Caki2 (cell line): ENCODE data around the gene DBP. TPM values are rescaled to one million over a fixed set of nuclear protein-coding genes. Genes with fewer than 3 reads are reported as not detected.
A peak's percentile ranks its signal among the peaks of the same experiment; 100 is the strongest.
"Not testable (repeated sequence)": the region's sequence is repeated elsewhere in the genome, so short reads cannot be mapped to it uniquely, and the experiment has no call there.

Experiments used
- DNase-seq: peaks from one replicate; pipeline ENCODE4 v3.0.0-alpha.2; 2015; ENCODE audit warnings: low read depth
- in situ Hi-C: cut with HindIII; loops from 2 replicates; pipeline ENCODE4 v1.10.0; 2016; ENCODE audit warnings: low sequenced_read_pairs, low pct_unique_long_range_greater_than_20kb, mixed read lengths
- total RNA-seq: library from RNA; depleted of rRNA; stranded (reverse); fragments of >200 nt; shearing (Covaris generic); gene quantifications from 2 replicates; pipeline ENCODE4 v1.2.3, GENCODE V29; 2014; ENCODE audit warnings: low replicate concordance; rRNA removed

Gene DBP, protein sequence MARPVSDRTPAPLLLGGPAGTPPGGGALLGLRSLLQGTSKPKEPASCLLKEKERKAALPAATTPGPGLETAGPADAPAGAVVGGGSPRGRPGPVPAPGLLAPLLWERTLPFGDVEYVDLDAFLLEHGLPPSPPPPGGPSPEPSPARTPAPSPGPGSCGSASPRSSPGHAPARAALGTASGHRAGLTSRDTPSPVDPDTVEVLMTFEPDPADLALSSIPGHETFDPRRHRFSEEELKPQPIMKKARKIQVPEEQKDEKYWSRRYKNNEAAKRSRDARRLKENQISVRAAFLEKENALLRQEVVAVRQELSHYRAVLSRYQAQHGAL
- total RNA-seq: 6.2 and 15.1 TPM in 2 replicates

DNA sequence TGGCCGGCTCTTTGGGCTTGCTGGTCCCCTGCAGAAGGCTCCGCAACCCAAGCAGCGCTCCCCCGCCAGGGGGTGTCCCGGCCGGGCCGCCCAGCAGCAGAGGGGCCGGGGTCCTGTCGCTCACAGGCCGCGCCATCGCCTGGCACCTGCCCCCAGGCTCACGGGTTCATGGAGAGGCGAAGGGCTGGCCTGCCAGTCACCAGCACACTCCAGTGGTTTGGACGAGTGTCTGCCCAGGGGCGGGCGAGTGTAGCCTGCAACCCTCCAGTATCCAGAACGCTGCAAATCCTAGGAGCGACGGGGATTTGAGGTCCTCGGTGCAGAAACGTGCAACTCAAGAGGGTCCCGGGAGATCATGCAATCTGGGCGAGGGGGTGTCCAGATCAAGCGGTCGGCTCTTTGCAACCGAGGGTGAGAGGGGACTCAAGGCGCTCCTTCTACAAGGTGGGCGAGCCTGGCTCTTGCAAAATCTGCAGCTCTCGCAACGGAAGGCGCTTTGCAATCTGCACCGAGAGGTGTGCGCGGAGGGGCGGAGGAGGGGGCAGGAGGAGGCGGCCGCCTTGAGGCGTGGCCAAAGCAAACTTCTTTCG lies at the start of gene DBP:
DBP (minus strand) TSS at position 521 of the 590 bp plus-strand sequence; CDS start at position 136, 385 bp downstream.
- no peak for DNase-seq
- in situ Hi-C loops: no loop called here

DNA sequence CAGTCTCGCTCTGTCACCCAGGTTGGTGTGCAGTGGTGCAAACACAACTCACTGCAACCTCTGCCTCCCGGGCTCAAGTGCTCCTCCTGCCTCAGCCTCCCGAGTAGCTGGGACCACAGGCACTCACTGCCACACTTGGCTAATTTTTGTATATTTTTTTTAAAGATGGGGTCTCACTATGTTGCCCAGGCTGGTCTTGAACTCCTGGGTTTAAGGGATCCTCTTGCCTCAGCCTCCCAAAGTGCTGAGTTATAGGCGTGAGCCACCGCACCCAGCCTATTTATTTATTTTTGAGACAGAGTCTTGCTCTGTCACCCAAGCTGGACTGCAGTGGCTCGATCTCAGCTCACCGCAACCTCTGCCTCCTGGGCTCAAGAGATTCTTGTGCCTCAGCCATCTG lies 49.5 kb upstream of the DBP start:
- in situ Hi-C loops, DNase-seq: not testable (repeated sequence)

DNA sequence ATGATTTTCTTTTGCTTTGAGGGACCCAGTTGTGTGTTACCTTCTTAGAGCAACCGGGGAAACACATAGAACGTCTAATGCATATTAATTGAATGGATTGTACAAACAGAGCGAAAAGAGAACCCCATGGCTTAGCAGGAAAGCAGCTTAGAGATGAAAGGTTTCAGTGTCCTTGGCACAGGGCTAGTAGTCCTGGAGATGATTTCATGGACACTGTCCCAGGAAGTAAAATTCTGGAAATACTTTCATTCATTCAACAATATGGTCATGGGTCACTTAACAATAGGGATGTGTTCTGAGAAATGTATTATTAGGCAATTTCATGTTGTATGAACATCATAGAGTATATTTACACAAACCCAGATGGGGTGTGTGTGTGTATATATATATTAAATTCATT lies 48.9 kb upstream of the DBP start:
- no peak for DNase-seq
- in situ Hi-C loops: no loop called here

DNA sequence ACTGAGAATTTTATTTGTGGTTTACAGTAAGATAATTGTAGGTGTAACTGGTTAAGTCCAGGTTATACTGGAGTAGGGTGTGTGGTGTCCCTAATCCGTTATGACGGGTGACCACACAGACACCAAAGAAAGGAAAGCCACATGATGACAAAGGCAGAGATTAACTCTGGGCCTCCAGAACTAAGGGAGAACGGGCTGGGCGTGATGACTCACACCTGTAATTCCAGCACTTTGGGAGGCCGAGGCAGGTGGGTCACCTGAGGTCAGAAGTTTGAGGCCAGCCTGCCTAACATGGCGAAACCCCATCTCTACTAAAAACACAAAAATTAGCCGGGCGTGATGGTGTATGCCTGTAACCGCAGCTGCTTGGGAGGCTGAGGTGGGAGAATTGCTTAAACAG lies 48.4 kb upstream of the DBP start:
- in situ Hi-C loops: no loop called here
- DNase-seq: peak; percentile 32

DNA sequence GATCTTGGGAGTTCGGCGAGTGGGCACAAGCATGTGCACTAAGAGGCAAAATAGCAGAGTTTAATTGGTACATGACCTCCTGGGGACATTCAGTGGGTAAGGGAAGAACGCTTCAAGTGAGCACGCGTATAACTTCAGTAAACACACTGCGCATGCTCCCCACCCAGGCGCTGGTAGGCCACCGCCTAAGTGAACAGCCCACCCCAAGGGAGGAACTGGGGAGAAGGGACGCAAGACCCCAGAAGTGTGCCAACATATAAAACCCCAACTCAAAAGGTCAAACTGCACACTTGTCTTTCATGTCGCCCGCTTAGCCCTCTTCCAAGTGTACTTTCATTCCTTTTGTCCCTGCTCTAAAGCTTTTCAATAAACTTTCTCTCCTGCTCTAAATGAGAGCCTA lies 46.2 kb upstream of the DBP start:
- DNase-seq: no peak
- in situ Hi-C loops: no loop called here

DNA sequence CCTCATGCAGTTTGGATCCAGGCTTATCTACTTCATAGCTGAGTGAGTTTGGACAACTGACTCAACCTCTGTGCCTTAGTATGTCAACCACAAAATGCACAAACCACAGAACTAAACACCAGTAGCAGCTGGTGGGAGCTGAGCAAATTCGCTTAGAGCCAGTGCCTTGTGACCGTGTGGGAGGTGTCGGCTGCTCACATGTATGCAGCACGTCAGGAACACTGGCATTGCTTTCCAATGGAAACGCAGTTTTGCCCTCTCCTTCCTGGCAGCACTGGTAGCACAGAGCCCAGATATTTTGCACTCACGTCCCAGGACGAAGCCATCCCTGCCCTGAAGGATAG lies 43.9 kb upstream of the DBP start:
- in situ Hi-C loops: no loop called here
- DNase-seq: peak; percentile 89

DNA sequence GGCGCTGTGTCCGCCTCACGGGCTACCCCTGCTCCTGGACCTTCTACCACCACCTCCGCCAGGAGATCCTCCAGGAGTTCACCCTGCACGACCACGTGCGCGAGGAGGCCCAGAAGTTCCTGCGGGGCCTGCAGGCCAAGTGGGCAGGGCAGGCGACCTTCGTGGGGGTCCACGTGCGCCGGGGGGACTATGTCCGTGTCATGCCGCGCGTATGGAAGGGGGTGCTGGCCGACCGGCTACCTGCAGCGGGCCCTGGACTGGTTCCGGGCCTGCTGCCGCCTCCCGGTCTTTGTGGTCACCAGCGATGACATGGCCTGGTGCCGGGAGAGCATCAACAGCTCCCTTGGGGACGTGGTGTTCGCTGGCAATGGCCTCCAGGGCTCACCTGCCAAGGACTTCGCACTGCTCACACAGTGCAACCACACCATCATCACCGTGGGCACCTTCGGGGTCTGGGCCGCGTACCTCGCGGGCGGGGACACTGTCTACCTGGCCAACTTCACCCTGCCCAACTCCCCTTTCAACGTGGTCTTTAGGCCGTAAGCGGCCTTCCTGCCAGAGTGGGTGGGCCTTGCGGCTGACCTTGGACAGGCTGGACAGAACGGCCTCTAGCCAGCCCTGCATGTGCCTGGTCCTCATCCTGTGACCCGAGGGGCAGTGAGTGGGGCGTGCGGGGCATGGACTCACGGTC lies 43.4 kb upstream of the DBP start:
- in situ Hi-C loops: no loop called here
- no peak for DNase-seq

DNA sequence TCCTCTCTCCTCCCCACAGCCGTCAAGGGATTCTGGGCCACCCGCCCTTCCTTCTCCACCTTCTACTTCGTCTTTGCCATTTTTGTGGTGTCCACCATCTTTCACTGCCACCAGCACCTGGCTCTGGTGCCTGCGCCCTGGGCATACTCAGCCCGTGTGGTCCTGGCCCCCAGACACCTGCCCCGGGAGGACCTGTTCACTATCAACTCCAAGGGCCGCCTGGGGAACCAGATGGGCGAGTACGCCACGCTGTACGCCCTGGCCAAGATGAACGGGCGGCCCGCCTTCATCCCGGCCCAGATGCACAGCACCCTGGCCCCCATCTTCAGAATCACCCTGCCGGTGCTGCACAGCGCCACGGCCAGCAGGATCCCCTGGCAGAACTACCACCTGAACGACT lies 42.8 kb upstream of the DBP start:
- in situ Hi-C loops: not testable (repeated sequence)

DNA sequence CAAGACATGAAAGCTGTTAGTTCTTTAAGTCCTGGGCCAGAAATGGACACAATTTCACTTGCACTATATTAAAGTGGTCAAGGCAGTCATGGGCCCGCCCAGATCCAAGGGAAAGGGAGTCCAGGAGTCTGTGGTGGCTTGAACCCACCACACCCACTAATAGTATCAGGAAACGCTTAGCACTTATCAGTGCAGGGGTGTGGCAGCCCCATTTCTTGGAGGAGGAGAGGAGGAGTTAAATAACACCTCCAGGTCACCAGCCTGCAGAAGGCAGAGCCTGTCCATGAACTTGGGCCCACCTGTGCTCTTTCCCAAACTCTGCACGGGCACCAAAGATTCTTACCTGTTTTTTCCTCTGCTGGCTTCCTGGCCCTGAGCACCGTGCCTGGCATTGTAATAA lies 41.0 kb upstream of the DBP start:
- in situ Hi-C loops: no loop called here
- no peak for DNase-seq

More for the DNA sequence above, 42.8 kb upstream of the DBP start:
- DNase-seq: not testable (repeated sequence)

DNA sequence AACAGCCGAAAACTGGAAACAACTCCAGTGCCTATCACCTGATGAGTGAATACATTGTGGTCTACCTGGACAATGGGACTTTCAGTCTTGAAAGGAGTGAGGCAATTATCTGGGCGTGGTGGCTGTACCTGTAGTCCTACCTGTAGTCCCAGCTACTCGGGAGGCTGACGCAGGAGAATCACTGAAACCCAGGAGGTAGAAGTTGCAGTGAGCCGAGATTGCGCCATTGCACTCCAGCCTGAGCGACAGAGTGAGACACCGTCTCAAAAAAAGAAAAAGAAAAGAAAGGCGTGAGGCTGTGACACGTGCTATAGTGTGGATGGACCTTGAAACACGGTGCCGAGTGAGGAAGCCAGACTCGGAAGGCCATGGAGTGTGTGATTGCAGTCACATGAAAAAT lies 39.7 kb upstream of the DBP start:
- in situ Hi-C loops: no loop called here
- no peak for DNase-seq

DNA sequence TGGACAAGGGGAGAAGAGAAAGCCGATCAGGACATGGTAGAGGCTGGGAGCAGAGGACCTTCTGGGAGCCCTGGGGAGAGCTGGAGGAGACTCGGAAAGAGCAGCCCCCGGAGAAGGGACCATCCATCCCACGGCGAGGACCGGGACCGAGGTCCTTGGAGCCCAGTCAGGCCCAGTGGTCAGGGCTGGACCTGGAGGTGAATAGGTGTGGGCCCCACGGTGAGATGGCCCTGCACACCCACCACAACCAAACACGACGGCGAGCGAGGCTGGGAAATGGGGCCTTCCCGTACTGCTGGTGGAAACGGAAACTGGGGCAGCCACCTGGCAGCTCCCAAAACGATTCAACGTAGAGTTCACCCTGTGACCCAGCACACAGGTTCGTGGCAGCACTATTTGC lies 39.3 kb upstream of the DBP start:
- no peak for DNase-seq
- in situ Hi-C loops: no loop called here

DNA sequence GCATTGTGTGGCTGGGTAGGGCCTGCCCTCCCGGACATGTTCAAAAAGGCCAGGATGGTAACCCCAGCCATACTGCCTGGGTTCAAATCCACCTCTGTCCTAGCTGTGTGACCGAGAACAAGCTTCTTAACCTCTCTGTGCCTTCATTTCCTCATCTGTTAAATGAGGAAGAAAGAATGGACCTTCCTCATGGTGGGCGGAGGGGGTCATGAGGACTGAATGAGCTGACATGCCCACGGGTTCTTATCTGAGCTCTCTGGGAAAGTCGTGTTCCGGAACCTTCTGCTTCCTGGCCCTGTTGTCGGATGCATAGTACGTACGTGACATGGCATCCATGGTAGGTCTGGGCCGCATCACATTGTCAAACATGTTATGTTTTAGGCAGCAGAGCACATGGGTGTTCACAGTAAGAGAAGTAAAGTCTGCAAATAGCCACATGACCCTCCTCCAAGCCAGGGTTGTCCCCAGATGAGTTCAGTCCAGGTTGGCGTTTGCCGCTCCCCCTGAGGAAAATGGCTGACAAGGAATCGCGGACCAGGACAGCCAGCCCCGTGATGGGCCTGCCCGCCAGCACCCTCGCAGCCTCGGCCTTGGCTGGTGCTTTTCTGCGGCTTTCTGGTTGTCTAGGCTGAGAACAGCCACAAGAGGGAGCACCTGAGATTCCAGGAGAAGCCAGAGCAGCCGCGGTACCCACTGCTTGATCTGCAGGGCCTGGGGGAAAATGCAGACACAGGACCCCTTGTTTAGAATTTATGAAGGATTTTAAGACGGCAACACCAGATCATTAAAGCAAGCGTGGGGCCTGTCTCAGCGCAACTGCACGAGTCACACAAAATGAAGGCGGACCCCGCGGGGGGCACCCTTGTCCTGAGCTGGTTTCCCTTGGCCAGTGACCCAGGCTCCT lies 38.0 kb upstream of the DBP start:
- DNase-seq: peak; percentile 80
- in situ Hi-C loops: no loop called here

DNA sequence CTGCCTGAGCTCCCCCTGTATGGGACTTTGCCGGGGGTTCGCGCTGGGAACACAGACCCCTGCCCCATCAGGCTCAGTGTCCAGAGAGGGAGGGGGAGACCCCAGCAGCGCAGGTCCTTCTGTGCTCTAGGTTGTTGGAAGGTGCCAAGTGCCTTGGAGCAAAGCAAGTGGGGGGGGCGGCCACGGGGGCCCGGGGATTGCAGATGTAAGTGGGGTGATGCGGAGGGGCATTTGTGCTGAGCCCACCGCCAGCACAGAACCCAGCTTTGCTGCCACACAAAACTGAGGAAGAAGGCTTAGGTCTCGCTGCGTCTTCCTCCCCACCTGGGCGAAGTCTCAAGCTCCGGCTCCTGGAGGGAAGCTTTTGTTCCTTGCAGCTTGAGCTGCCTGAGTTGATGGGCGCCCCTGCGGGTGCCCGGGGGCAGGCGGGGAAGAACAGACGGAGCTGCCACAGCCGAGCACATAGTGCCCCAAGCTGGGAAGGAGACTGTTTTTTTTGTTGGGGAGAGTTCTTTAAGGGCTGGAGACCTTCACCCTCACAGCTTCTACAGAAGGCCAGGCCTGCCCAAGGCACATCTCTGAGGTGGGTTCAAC lies 37.1 kb upstream of the DBP start:
- no peak for DNase-seq
- in situ Hi-C loops: no loop called here

DNA sequence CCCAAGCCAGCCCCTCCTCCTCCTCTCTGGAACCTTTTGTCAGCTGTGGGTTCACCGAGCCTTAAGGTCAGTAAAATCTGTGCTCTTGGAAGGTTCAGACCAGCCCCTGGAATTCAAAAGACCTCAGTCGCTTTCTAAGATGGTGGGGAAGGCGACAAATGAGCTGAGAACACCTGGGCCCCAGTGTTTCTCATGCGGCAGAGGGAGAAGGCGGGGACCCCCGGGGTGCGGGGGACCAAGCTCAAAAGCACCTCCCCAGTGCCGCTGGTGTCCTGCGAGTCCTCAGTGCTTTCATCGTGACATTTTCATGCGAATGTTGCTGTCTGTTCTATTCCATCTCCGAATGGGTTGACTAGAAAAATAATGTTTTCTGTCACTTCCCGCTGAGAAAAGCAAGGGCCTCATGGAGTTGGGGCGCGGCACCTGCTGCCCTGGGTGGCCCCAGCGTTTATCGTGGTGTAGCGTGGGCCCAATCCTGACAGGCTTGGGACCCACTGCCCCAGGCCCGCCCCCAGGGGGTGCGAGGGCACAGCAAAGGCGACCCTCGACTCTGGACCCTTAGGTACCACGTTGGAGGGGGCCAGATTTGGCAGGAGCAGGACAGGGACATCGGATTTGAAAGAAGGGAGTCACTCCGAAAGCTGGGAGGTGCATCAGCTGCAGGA lies 36.4 kb upstream of the DBP start:
- no peak for DNase-seq
- in situ Hi-C loops: no loop called here

DNA sequence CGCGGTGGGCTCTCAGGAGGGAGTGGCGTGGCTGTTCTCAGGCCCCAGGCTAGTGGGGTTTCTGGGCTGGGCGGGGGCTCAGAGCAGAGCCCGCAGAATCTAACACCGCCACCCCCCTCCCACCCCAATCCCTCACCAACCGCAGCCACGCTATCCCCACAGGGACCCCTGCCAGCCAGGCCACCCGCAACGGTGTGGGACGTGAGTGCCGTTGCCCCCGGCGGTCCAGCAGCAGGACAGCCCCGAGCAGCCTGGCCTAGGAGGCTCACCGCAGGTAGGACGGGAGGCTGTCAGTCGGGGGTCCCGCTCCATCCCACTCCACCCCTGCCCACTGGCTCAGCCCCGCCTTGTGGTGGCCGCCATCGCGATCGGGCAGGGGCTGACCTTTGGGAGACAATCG lies 35.8 kb upstream of the DBP start, which contains the start of gene NTN5:
NTN5 (minus strand) TSS at position 24 of the 400 bp plus-strand sequence. CDS start 2,031 bp downstream, outside the sequence.
- in situ Hi-C loops: no loop called here
- DNase-seq: no peak

DNA sequence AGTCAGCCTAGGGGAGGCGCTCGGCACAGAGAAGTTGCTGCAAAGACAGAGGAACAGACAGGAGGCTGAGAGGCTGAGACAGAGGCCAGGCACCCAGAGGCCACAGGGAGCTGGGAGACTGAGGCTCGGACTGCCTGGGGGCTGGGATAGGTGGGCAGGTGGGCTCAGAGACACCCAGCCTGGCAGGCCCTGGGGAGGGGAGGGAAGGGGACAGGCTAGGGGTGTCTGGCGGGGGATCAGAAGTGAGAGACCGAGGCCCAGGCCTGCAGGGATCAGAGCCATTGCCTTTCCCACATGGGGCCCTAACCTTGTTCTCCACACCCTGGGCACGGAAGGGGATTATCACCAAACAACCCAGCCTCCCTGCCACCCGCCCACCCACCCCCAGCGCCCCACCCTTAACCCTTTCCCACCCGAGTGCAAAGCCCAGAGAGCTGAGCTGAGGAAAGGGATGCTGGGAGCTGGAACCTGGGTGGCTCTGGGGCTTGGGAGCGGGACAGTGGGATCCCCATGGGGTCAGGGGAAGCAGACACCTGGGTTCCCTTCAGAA lies 34.3 kb upstream of the DBP start:
- no peak for DNase-seq
- in situ Hi-C loops: no loop called here

DNA sequence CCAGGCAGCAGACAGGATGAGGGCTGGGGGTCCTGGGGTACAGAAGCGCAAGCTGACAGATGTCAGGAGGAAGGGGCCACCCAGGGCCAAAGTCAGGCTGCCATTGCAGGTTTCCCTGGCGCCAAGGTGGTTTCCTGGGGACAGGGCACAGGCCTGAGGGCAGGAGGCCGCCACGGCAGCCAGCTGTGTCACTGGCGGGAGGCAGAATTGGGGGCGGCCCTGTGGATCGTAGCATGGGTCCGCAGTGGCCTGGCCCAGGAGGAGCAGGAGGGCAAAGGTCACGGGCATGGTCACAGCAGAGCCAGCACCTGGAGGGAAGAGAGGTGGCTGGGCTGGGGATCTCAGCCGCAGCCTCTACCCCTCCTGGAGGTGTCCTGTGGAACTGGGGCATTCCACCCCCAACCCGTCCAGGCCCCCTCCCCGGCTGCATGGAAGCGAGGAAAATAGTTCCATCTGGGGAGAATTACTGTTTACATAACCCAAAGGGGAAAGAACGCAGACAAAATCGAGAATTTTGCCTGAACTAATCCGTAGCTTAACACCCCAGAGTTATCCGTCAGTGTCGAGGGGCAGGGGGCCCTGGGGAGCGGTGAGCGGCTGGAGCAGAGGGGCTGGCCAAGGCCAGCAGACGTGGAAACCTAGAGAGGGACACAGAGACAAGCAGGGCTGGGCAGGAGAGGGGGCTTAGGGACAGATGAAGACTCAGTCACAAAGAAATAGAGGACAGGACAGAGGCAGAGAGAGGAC lies 33.7 kb upstream of the DBP start:
- DNase-seq: no peak
- in situ Hi-C loops: no loop called here
